NCI-H526 treated with DMSO at 0.1 percent for 48 hours (cell line): ENCODE measurements around the gene HERC4.
A peak's percentile ranks its signal among the peaks of the same experiment; 100 is the strongest.
"Not testable (repeated sequence)": the region's sequence is repeated elsewhere in the genome, so short reads cannot be mapped to it uniquely, and the experiment has no call there.

Source experiments
- DNase-seq: peaks from one replicate; lab custom pipeline; 2025; lab: John Stamatoyannopoulos, UW

Gene HERC4

DNA sequence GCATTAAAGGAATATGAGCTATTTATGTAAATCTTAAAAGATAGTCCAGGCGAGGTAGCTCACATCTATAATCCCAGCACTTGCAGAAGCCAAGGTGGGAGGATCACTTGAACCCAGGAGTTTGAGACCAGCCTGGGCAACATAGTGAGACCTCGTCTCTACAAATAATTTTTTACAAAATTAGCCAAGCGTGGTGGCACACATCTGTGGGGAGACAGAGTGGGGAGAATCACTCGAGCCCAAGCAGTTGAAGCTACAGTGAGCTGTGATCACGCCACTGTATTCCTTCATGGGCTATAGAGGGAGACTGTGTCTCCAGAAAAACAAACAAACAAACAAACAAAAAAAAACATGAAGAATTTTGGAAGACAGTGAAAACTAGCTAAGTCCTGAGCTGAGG is 28.4 kb downstream of the HERC4 start:
- no peak for DNase-seq

GRCh38 chr10:68043030-68043429 is 32.1 kb downstream of the HERC4 start:
- no peak for DNase-seq

DNA sequence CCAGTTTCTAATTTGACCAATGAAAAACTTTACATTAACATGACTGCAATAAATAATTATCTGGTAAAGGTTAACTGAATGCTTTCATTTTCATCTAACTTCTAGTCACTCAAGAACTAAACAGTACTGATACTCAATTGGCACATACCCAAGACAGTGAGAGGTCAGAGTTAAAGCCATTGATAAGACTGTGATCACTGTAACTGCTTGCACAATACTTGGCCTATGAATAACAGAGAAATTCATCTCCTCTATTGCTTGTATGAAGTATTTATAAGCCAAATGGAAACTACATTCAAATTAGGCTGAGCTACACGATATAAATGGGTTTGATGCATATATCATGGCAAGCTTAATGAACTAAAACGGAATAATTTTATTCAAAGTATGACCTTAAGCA is 43.0 kb downstream of the HERC4 start:
- peak; percentile 5 for DNase-seq

DNA sequence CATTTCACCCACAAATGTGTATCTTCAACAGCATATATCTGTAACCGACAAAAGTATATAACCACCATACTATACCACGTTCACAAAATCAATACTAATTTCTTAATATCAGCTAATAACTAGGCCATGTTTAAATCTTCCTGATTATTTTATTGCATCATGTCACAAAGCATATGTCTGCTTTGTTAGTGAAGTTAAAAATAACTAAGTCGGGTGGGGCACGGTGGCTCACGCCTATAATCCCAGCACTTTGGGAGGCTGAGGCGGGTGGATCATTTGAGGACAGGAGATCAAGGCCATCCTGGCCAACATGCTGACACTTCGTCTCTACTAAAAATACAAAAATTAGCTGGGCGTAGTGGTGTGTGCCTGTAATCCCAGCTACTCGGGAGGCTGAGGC is 47.7 kb downstream of the HERC4 start:
- DNase-seq = no peak

DNA sequence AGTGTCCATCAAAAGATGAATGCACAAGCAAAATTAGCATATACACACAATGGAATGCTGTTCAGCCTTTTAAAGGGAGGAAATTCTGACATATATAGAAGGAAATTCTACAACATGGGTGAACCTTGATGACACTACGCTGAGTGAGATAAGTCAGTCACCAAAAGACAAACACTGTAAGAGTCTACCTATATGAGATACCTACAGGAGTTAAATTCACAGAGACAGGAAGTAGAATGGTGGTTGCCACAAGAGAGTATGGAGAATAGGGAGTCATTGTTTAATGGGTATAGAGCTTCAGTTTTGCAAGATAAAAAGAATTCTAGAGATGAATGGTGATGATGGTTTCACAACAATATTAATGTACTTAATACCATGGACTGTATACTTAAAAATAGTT is 51.8 kb downstream of the HERC4 start:
- no peak for DNase-seq

- not testable (repeated sequence) for DNase-seq
These were observed 52.8 kb downstream of the HERC4 start for GRCh38 chr10:68022324-68022723.

DNA sequence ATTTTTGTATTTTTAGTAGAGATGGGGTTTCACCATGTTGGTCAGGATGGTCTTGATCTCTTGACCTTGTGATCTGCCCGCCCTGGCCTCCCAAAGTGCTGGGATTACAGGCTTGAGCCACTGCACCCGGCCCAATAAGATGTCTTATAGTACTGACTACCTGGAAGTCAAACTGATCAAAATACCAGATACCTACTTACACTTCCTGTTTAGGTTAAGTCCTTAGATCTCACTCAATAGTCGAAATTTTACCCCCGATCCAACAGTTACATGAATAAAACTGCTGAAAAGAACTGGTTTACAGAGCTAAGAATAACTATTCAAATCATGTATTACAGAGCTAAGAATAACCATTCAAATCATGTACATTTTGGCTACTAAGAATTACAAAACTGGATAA is 58.6 kb downstream of the HERC4 start:
- not testable (repeated sequence) for DNase-seq

GRCh38 chr10:68010426-68010940 is 64.6 kb downstream of the HERC4 start:
- DNase-seq = peak; percentile 78

DNA sequence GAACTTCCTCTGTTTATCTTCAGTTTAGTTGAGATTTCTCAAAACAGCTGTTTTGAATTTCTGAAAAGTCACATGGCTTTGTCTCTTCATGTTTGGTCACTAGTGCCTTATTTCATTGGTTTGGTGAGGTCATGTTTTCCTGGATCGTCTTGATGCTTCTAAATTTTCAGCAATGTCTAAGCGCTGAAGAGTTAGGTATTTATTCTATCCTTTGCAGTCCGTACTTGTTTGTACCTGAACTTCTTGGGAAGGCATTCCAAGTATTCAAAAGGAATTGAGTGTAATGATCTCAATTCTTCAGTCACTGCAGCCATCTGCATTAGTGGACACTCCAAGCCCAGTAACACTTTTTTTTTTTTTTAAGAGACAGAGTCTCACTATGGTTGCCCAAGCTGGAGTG is 67.7 kb downstream of the HERC4 start:
- DNase-seq = no peak

DNA sequence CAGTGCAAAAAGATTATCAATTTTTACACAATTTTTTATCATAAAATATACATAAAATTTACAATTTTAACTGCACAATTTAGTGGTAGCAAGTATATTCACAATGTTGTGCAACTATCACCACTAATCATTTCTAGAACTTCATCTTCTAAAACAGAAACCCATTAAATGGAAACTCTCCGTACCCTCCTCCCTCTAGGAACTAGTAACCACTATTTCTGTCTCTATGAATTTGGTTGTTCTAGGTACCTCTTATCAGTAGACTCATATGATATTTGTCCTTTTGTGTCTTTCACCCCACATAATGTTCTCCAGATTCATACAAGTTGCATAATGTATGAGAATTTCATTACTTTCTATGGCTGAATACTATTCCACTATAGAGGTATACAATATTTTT is 73.5 kb downstream of the HERC4 start:
- DNase-seq = no peak

DNA sequence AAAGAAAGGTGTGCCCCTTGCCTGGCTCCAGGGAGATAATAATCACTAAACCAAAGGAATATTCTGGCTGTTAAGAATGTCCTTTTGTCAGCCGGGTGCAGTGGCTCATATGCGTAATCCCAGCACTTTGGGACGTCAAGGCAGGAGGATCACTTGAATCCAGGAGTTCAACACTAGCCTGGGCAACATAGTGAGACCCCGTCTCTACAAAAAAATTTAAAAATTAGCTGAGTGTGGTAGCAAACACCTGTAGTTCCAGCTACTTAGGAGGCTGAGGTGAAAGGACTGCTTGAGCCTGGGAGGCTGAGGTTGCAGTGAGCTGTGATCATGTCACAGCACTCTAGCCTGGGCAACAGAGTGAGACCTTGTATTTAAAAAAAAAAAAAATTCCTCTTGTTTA is 74.1 kb downstream of the HERC4 start:
- no peak for DNase-seq

- no peak for DNase-seq
These were observed 85.0 kb downstream of the HERC4 start for GRCh38 chr10:67990093-67990492.

- DNase-seq = no peak
These were observed 86.5 kb downstream of the HERC4 start for GRCh38 chr10:67988606-67989005.

GRCh38 chr10:67982603-67983002 is 92.5 kb downstream of the HERC4 start:
- DNase-seq = not testable (repeated sequence)

GRCh38 chr10:67978749-67979148 is 96.3 kb downstream of the HERC4 start:
- no peak for DNase-seq

- DNase-seq = no peak
These were observed 97.8 kb downstream of the HERC4 start for GRCh38 chr10:67977251-67977650.

DNA sequence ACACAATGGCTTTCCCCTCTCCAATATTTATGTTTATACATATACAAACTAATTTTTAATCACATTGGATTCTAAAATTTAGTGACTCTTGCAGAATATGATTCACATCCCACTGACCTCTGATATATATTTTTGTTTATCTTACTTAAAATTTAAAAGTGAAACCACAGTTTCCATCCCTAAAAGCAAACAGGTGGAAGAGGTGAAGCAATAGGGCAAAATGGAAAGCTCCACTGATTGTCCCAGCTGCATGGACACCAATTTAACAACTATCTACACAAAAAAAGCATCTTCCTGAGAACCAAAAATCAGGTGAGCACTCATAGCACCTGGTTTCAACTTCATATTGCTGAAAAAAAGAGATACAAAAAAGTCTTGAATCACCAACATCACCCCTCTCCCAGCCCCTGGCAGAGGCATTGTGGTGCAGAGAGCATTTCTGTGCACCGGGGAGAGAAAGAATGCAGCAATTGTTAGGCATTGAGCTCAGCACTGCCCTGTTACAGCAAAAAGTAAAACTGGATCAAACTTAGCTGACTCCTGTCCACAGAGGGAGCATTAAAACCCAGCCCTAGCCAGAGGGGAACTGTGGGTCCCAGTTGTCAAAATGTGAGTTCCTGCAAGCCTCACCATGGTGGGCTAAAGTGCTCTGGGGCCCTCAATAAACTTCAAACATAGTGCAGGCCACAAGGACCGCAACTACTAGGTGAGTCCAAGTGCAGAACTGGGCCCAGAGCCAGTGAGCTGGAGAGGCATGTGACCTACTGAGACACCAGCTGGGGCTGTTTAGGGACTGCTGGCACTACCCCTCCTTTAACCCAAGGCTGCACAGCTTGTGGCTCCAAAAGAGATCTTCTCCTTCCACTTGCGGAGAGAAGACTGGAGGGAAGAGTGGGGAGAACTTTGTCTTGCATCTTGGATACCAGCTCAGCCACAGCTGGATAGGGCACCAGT is 98.5 kb downstream of the HERC4 start:
- no peak for DNase-seq

GRCh38 chr10:67975871-67976270 is 99.2 kb downstream of the HERC4 start:
- no peak for DNase-seq

- DNase-seq = no peak
These were observed 103.8 kb downstream of the HERC4 start for GRCh38 chr10:67971311-67971710.

GRCh38 chr10:67969875-67970274 is 105.2 kb downstream of the HERC4 start:
- DNase-seq = no peak

GRCh38 chr10:67966035-67966434 is 109.0 kb downstream of the HERC4 start:
- DNase-seq = not testable (repeated sequence)

GRCh38 chr10:67965456-67965855 is 109.6 kb downstream of the HERC4 start:
- no peak for DNase-seq

- DNase-seq = no peak
These were observed 115.1 kb downstream of the HERC4 start for GRCh38 chr10:67959839-67960476.
